HL-60 (cell line): ENCODE data around the gene CDH23.
A peak's percentile ranks its signal among the peaks of the same experiment; 100 is the strongest.

Experiments
- DNase-seq, 2 experiments: peaks; one replicate each; pipeline ENCODE4 v3.0.0-alpha.2; 2010 to 2020; ENCODE audit warnings: low read depth in 1 of 2, low spot score in 1 of 2
- H3K27ac ChIP-seq: fragments of 250-450 bp; sonication (Bioruptor Pico); replicated peaks from 2 replicates; pipeline ENCODE4 v1.5.1; 2020; ENCODE audit warnings: mild to moderate bottlenecking, moderate library complexity
- H3K27me3 ChIP-seq: fragments of 250-450 bp; sonication (Bioruptor Pico); 2 replicates; pipeline ENCODE4 v1.5.1; 2021; ENCODE audit warnings: mild to moderate bottlenecking, moderate library complexity; ENCODE audit not compliant: insufficient read depth, poor library complexity, severe bottlenecking
- H3K4me3 ChIP-seq: replicated peaks from 2 replicates; pipeline ENCODE4 v1.5.1; 2011; ENCODE audit warnings: mild to moderate bottlenecking, control low read depth, low read length; ENCODE audit not compliant: insufficient read depth
- GABPA ChIP-seq: IDR thresholded peaks from 2 replicates; pipeline ENCODE4 v1.6.1; 2012; ENCODE audit warnings: low read depth
- POLR2AphosphoS5 ChIP-seq: IDR thresholded peaks from 2 replicates; pipeline ENCODE4 v1.6.1; 2012; ENCODE audit warnings: low read depth
- SPI1 ChIP-seq: IDR thresholded peaks from 2 replicates; pipeline ENCODE4 v1.6.1; 2012; ENCODE audit warnings: low read depth, mild to moderate bottlenecking, borderline replicate concordance
- TF ChIP-seq, protein P1 (sequence below): IDR thresholded peaks from 2 replicates; pipeline ENCODE4 v1.6.1; 2012; ENCODE audit warnings: low read depth; ENCODE audit not compliant: insufficient replicate concordance
- TF ChIP-seq, protein P2 (sequence below): IDR thresholded peaks from one replicate; pipeline ENCODE4 v1.5.1; 2011; ENCODE audit warnings: low read length, control low read depth, inconsistent platforms; ENCODE audit not compliant: insufficient read depth

CDH23 gene

GRCh38 chr10:71697938-71698709 is 301.4 kb downstream of the CDH23 start:
- H3K27ac ChIP-seq, result no peak overlapping the region
- no peak for DNase-seq
- TF ChIP-seq, protein P1, sequence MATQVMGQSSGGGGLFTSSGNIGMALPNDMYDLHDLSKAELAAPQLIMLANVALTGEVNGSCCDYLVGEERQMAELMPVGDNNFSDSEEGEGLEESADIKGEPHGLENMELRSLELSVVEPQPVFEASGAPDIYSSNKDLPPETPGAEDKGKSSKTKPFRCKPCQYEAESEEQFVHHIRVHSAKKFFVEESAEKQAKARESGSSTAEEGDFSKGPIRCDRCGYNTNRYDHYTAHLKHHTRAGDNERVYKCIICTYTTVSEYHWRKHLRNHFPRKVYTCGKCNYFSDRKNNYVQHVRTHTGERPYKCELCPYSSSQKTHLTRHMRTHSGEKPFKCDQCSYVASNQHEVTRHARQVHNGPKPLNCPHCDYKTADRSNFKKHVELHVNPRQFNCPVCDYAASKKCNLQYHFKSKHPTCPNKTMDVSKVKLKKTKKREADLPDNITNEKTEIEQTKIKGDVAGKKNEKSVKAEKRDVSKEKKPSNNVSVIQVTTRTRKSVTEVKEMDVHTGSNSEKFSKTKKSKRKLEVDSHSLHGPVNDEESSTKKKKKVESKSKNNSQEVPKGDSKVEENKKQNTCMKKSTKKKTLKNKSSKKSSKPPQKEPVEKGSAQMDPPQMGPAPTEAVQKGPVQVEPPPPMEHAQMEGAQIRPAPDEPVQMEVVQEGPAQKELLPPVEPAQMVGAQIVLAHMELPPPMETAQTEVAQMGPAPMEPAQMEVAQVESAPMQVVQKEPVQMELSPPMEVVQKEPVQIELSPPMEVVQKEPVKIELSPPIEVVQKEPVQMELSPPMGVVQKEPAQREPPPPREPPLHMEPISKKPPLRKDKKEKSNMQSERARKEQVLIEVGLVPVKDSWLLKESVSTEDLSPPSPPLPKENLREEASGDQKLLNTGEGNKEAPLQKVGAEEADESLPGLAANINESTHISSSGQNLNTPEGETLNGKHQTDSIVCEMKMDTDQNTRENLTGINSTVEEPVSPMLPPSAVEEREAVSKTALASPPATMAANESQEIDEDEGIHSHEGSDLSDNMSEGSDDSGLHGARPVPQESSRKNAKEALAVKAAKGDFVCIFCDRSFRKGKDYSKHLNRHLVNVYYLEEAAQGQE, result no peak
- no peak for TF ChIP-seq GABPA
- H3K4me3 ChIP-seq, result no peak overlapping the region
- no peaks in the 10 kb centered on the region for H3K27me3 ChIP-seq

GRCh38 chr10:71698737-71699136 is 302.0 kb downstream of the CDH23 start:
- Histone ChIP-seq H3K27ac (no peak overlapping the region), H3K4me3 (no peak overlapping the region), H3K27me3 (no peaks in the 10 kb centered on the region)
- TF ChIP-seq GABPA, result no peak
- TF ChIP-seq POLR2AphosphoS5, result no peak
- no peak for TF ChIP-seq SPI1
- no peak for DNase-seq

- H3K27me3 ChIP-seq, result no peaks in the 10 kb centered on the region
- H3K27ac ChIP-seq, result peak overlapping the region; percentile 14; the same call in 1 of the 2 replicates
- TF ChIP-seq POLR2AphosphoS5 (no peak), GABPA (no peak), SPI1 (no peak)
- TF ChIP-seq, protein P2, sequence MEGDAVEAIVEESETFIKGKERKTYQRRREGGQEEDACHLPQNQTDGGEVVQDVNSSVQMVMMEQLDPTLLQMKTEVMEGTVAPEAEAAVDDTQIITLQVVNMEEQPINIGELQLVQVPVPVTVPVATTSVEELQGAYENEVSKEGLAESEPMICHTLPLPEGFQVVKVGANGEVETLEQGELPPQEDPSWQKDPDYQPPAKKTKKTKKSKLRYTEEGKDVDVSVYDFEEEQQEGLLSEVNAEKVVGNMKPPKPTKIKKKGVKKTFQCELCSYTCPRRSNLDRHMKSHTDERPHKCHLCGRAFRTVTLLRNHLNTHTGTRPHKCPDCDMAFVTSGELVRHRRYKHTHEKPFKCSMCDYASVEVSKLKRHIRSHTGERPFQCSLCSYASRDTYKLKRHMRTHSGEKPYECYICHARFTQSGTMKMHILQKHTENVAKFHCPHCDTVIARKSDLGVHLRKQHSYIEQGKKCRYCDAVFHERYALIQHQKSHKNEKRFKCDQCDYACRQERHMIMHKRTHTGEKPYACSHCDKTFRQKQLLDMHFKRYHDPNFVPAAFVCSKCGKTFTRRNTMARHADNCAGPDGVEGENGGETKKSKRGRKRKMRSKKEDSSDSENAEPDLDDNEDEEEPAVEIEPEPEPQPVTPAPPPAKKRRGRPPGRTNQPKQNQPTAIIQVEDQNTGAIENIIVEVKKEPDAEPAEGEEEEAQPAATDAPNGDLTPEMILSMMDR, result no peak
- TF ChIP-seq, protein P1, result no peak
- no peak for DNase-seq
- no peak overlapping the region for H3K4me3 ChIP-seq
These were observed 304.1 kb downstream of the CDH23 start for GRCh38 chr10:71700731-71701368.

GRCh38 chr10:71701496-71702132 is 304.9 kb downstream of the CDH23 start:
- DNase-seq, result peak in 1 of 2 experiments; percentile 46
- Histone ChIP-seq H3K27me3 (no peaks in the 10 kb centered on the region), H3K27ac (peak overlapping the region; percentile 14; the same call in 1 of the 2 replicates), H3K4me3 (no peak overlapping the region)
- no peak for TF ChIP-seq GABPA
- TF ChIP-seq, protein P1, result no peak
- TF ChIP-seq, protein P2, result no peak
